HEK293 (cell line): ENCODE results near the gene MED16.

ENCODE experiments used
- BCL6B ChIP-seq: fragments of 450-650 bp; formaldehyde crosslinking; IDR thresholded peaks from 2 replicates; pipeline ENCODE4 v1.5.1; 2017; ENCODE audit warnings: missing biosample characterization, missing genetic modification characterization
- HOXA7 ChIP-seq: sonication (generic); formaldehyde crosslinking; IDR thresholded peaks from 2 replicates; pipeline ENCODE4 v1.8.1; 2022; ENCODE audit warnings: missing genetic modification reagents, borderline replicate concordance
- MYNN ChIP-seq: fragments of 450-650 bp; formaldehyde crosslinking; IDR thresholded peaks from 2 replicates; pipeline ENCODE4 v1.5.1; 2016; ENCODE audit warnings: missing biosample characterization, missing genetic modification characterization, borderline replicate concordance
- MZF1 ChIP-seq: fragments of 450-650 bp; formaldehyde crosslinking; IDR thresholded peaks from 2 replicates; pipeline ENCODE4 v1.5.1; 2017; ENCODE audit warnings: missing biosample characterization, missing genetic modification characterization, borderline replicate concordance
- PATZ1 ChIP-seq: fragments of 450-650 bp; formaldehyde crosslinking; IDR thresholded peaks from 2 replicates; pipeline ENCODE4 v1.5.1; 2016; ENCODE audit warnings: missing biosample characterization, missing genetic modification characterization
- PBX3 ChIP-seq: sonication (generic); formaldehyde crosslinking; IDR thresholded peaks from 2 replicates; pipeline ENCODE4 v1.8.1; 2022; ENCODE audit warnings: mild to moderate bottlenecking, moderate library complexity, missing genetic modification reagents
- RBAK ChIP-seq: fragments of 450-650 bp; formaldehyde crosslinking; IDR thresholded peaks from 2 replicates; pipeline ENCODE4 v1.5.1; 2016; ENCODE audit warnings: missing biosample characterization, missing genetic modification characterization
- SP3 ChIP-seq: fragments of 450-650 bp; formaldehyde crosslinking; IDR thresholded peaks from 2 replicates; pipeline ENCODE4 v1.5.1; 2016; ENCODE audit warnings: missing biosample characterization, missing genetic modification characterization
- ZBTB49 ChIP-seq: fragments of 450-650 bp; formaldehyde crosslinking; IDR thresholded peaks from 2 replicates; pipeline ENCODE4 v1.5.1; 2016; ENCODE audit warnings: missing biosample characterization, missing genetic modification characterization, low read depth
- ZNF148 ChIP-seq: fragments of 450-650 bp; formaldehyde crosslinking; IDR thresholded peaks from 2 replicates; pipeline ENCODE4 v1.5.0; 2017; ENCODE audit warnings: missing biosample characterization, missing genetic modification characterization, borderline replicate concordance
- ZNF19 ChIP-seq: fragments of 450-650 bp; formaldehyde crosslinking; IDR thresholded peaks from 2 replicates; pipeline ENCODE4; 2016; ENCODE audit warnings: missing biosample characterization, missing genetic modification characterization, low read depth
- ZNF23 ChIP-seq: fragments of 450-650 bp; formaldehyde crosslinking; IDR thresholded peaks from 2 replicates; pipeline ENCODE4 v1.5.1; 2016; ENCODE audit warnings: missing biosample characterization, missing genetic modification characterization, borderline replicate concordance
- ZNF248 ChIP-seq: fragments of 450-650 bp; formaldehyde crosslinking; IDR thresholded peaks from 2 replicates; pipeline ENCODE4 v1.5.1; 2017; ENCODE audit warnings: missing biosample characterization, missing genetic modification characterization
- ZNF324 ChIP-seq: fragments of 450-650 bp; formaldehyde crosslinking; IDR thresholded peaks from 2 replicates; pipeline ENCODE4 v1.5.1; 2016; ENCODE audit warnings: missing biosample characterization, missing genetic modification characterization
- ZNF335 ChIP-seq: fragments of 450-650 bp; formaldehyde crosslinking; conservative IDR thresholded peaks from 2 replicates; pipeline ENCODE4 v1.5.1; 2016; ENCODE audit warnings: missing biosample characterization, missing genetic modification characterization
- ZNF394 ChIP-seq: fragments of 450-650 bp; formaldehyde crosslinking; IDR thresholded peaks from 2 replicates; pipeline ENCODE4 v1.5.1; 2016; ENCODE audit warnings: missing biosample characterization, missing genetic modification characterization, mild to moderate bottlenecking, moderate library complexity, borderline replicate concordance
- ZNF548 ChIP-seq: fragments of 450-650 bp; formaldehyde crosslinking; IDR thresholded peaks from 2 replicates; pipeline ENCODE4 v1.5.1; 2016; ENCODE audit warnings: missing biosample characterization, missing genetic modification characterization
- ZNF571 ChIP-seq: fragments of 450-650 bp; formaldehyde crosslinking; IDR thresholded peaks from 2 replicates; pipeline ENCODE4 v1.5.0; 2017; ENCODE audit warnings: missing biosample characterization, missing genetic modification characterization
- ZNF580 ChIP-seq: fragments of 450-650 bp; formaldehyde crosslinking; IDR thresholded peaks from 2 replicates; pipeline ENCODE4 v1.5.1; 2016; ENCODE audit warnings: missing biosample characterization, missing genetic modification characterization
- ZNF610 ChIP-seq: fragments of 450-650 bp; formaldehyde crosslinking; IDR thresholded peaks from 2 replicates; pipeline ENCODE4 v1.5.1; 2016; ENCODE audit warnings: missing biosample characterization, missing genetic modification characterization, borderline replicate concordance
- ZNF658 ChIP-seq: fragments of 450-650 bp; formaldehyde crosslinking; IDR thresholded peaks from 2 replicates; pipeline ENCODE4; 2016; ENCODE audit warnings: missing biosample characterization, missing genetic modification characterization
- ZNF664 ChIP-seq: fragments of 450-650 bp; formaldehyde crosslinking; IDR thresholded peaks from 2 replicates; pipeline ENCODE4 v1.5.1; 2016; ENCODE audit warnings: missing biosample characterization, missing genetic modification characterization
- ZNF704 ChIP-seq: fragments of 450-650 bp; formaldehyde crosslinking; IDR thresholded peaks from 2 replicates; pipeline ENCODE4 v1.5.1; 2016; ENCODE audit warnings: missing biosample characterization, missing genetic modification characterization
- ZNF707 ChIP-seq: fragments of 450-650 bp; formaldehyde crosslinking; IDR thresholded peaks from 2 replicates; pipeline ENCODE4 v1.5.1; 2016; ENCODE audit warnings: missing biosample characterization, missing genetic modification characterization
- ZSCAN18 ChIP-seq: fragments of 450-650 bp; formaldehyde crosslinking; IDR thresholded peaks from 2 replicates; pipeline ENCODE4 v1.5.1; 2016; ENCODE audit warnings: missing biosample characterization, missing genetic modification characterization

The MED16 gene

GRCh38 chr19:843180-843835 is 49.7 kb downstream of the MED16 start (continued):
- TF ChIP-seq BCL6B (tag by site-specific recombination) = no peak
- peak; percentile 87 for TF ChIP-seq ZNF335
- no peak for TF ChIP-seq MYNN (tag by site-specific recombination)
- TF ChIP-seq ZNF23 (tag by site-specific recombination) = no peak
- TF ChIP-seq PBX3 (CRISPR knock-in tag) = no peak
- no peak for TF ChIP-seq ZNF248 (tag by site-specific recombination)
- TF ChIP-seq ZBTB49 (tag by site-specific recombination) = no peak
- no peak for TF ChIP-seq ZNF19 (tag by site-specific recombination)
- no peak for TF ChIP-seq ZNF610 (tag by site-specific recombination)
- TF ChIP-seq ZNF707 (tag by site-specific recombination) = no peak
- TF ChIP-seq ZNF571 (tag by site-specific recombination) = no peak
- no peak for TF ChIP-seq ZNF580 (tag by site-specific recombination)
- TF ChIP-seq ZNF704 (tag by site-specific recombination) = no peak
- TF ChIP-seq PATZ1 (tag by site-specific recombination) = peak; percentile 76
- TF ChIP-seq ZNF658 (tag by site-specific recombination) = no peak
- no peak for TF ChIP-seq ZNF394
- no peak for TF ChIP-seq ZNF664 (tag by site-specific recombination)
- no peak for TF ChIP-seq ZNF548
- TF ChIP-seq ZSCAN18 (tag by site-specific recombination) = no peak
- no peak for TF ChIP-seq ZNF324 (tag by site-specific recombination)
- no peak; the same call in 1 of the 2 replicates for TF ChIP-seq SP3 (tag by site-specific recombination)
- no peak for TF ChIP-seq HOXA7 (CRISPR knock-in tag)
- no peak for TF ChIP-seq ZNF148 (tag by site-specific recombination)
- no peak for TF ChIP-seq RBAK (tag by site-specific recombination)
- no peak for TF ChIP-seq MZF1 (tag by site-specific recombination)
